Amniotic stem cell (primary cell): ENCODE data around the gene LRRC27.

ENCODE experiments used
- DNase-seq: peaks from one replicate; lab custom pipeline; 2025; lab: John Stamatoyannopoulos, UW

LRRC27 gene

GRCh38 chr10:132390921-132391675, 59.1 kb downstream of the LRRC27 start:
- DNase-seq = no peak

- DNase-seq = no peak
Observed at GRCh38 chr10:132391676-132392020, 59.7 kb downstream of the LRRC27 start.

GRCh38 chr10:132392184-132392800, 60.3 kb downstream of the LRRC27 start:
- no peak for DNase-seq

GRCh38 chr10:132392811-132393694, 61.1 kb downstream of the LRRC27 start:
- no peak for DNase-seq

- no peak for DNase-seq
Observed at GRCh38 chr10:132393695-132394181, 61.7 kb downstream of the LRRC27 start.

GRCh38 chr10:132394201-132394811, 62.3 kb downstream of the LRRC27 start:
- DNase-seq = no peak

GRCh38 chr10:132394936-132395703, 63.1 kb downstream of the LRRC27 start:
- no peak for DNase-seq

- no peak for DNase-seq
Observed at GRCh38 chr10:132395704-132396493, 63.9 kb downstream of the LRRC27 start.

GRCh38 chr10:132396494-132397035, 64.6 kb downstream of the LRRC27 start:
- no peak for DNase-seq

- DNase-seq = no peak
Observed at GRCh38 chr10:132397036-132397541, 65.1 kb downstream of the LRRC27 start, which contains the start of gene PWWP2B. Gene PWWP2B, plus strand, starts transcription at chr10:132397200. Its CDS starts 27 bp downstream, at chr10:132397227.

- peak; percentile 39 for DNase-seq
Observed at GRCh38 chr10:132397671-132398565, 65.9 kb downstream of the LRRC27 start.

GRCh38 chr10:132398566-132398991, 66.6 kb downstream of the LRRC27 start:
- no peak for DNase-seq

- no peak for DNase-seq
Observed at GRCh38 chr10:132399117-132400035, 67.4 kb downstream of the LRRC27 start.

GRCh38 chr10:132400041-132400546, 68.1 kb downstream of the LRRC27 start:
- DNase-seq = no peak

- DNase-seq = no peak
Observed at GRCh38 chr10:132400547-132401151, 68.7 kb downstream of the LRRC27 start.

- DNase-seq = no peak
Observed at GRCh38 chr10:132401401-132402118, 69.6 kb downstream of the LRRC27 start.
